ENCODE measurements around the gene ASPSCR1.

GRCh38 chr17:82060614-82061013 lies 83.2 kb downstream of the ASPSCR1 start:
- TF ChIP-seq, protein P1, sequence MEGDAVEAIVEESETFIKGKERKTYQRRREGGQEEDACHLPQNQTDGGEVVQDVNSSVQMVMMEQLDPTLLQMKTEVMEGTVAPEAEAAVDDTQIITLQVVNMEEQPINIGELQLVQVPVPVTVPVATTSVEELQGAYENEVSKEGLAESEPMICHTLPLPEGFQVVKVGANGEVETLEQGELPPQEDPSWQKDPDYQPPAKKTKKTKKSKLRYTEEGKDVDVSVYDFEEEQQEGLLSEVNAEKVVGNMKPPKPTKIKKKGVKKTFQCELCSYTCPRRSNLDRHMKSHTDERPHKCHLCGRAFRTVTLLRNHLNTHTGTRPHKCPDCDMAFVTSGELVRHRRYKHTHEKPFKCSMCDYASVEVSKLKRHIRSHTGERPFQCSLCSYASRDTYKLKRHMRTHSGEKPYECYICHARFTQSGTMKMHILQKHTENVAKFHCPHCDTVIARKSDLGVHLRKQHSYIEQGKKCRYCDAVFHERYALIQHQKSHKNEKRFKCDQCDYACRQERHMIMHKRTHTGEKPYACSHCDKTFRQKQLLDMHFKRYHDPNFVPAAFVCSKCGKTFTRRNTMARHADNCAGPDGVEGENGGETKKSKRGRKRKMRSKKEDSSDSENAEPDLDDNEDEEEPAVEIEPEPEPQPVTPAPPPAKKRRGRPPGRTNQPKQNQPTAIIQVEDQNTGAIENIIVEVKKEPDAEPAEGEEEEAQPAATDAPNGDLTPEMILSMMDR (IDR thresholded peaks at IDR 0.05 in 4 of 5, conservative IDR thresholded peaks at IDR 0.05 in 1 of 5), result no peak
- no peak for TF ChIP-seq POLR2A (IDR thresholded peaks at IDR 0.05)
